CD4-positive, alpha-beta T cell treated with Interferon gamma for 1 hour (primary cell): ENCODE data around the gene PRKAR2B.

Source experiments
- DNase-seq: peaks from one replicate; pipeline ENCODE4 v3.0.0-alpha.2; 2020

The PRKAR2B gene

DNA sequence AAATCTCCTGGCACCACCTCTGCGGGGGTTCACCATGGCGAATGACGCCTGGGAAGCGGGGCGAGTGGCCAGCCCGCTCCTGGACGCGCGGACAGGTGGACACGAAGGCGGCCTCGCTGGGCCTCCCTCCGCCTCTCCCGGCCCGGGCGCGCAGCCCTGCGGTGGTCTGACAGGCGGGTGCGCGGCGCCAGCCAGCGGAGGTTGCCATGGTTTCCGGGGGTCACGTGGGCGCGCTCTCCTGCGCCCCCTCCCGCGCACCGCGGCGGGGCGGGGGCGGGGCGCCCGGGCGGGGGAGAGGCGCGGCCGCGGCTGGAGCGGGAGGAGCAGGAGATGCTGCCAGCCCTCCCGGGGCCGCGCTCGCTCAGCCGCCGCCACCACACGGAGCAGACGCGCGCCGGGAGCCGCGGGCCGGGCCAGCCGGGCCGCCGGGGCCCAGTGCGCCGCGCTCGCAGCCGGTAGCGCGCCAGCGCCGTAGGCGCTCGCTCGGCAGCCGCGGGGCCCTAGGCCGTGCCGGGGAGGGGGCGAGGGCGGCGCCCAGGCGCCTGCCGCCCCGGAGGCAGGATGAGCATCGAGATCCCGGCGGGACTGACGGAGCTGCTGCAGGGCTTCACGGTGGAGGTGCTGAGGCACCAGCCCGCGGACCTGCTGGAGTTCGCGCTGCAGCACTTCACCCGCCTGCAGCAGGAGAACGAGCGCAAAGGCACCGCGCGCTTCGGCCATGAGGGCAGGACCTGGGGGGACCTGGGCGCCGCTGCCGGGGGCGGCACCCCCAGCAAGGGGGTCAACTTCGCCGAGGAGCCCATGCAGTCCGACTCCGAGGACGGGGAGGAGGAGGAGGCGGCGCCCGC lies at the start of gene PRKAR2B:
Gene PRKAR2B, plus strand, starts transcription at position 359 of the 848 bp plus-strand sequence. Its CDS starts 203 bp downstream, at position 562.
- DNase-seq: peak; percentile 77

DNA sequence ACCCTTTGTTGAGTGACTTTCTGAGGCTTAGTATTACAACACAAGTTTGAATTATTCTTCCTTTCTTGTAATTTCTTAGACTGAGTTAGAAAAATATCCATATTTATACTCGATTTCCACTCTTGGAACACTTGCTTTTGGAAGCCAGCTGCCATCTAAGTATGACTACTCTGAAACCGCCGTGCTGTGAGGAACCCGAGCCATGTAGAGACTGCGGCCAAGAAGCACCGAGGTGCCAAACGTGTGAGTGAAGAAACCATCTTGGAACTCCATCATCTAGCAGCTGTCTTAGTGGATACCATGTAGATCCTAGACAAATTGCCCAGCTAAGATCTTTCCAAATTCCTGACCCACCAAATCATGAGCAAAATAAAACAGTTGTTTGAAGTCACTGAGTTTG lies 49.7 kb upstream of the PRKAR2B start:
- no peak for DNase-seq

DNA sequence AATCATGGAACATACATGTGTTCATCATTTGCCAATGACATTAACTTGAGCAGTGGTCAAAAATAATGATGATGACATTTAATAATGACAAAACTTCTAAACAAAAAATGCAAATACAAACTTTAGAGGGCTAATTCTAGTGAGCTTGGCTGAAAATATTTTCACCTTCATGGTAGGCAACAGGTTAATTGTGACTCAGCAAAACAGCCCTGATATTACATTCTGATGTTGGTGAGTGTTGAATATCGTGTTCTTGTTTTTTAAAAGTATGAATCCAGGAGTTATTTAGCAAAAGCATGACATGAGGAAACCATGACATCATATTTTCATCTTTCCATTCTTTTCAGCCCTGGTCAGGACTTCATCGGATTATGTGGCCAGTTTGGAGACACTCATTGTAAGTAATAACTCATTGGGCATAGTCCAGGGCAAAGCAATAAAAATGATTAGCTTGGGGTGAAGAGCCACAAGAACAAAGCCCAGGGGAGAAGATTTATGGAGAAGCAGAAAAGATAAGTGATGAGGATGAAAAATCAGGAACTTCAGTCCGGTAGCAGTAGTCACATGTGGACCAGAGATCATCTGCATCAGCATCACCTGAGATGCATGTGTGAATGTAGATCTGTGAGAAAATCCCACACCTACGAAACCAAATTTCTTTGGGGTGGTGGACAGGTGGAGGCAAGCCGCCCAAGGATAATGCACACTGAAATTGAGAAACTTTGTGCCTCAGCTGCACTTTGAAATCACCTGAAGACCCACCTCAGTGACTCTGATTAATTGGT lies 46.8 kb upstream of the PRKAR2B start:
- DNase-seq: no peak

DNA sequence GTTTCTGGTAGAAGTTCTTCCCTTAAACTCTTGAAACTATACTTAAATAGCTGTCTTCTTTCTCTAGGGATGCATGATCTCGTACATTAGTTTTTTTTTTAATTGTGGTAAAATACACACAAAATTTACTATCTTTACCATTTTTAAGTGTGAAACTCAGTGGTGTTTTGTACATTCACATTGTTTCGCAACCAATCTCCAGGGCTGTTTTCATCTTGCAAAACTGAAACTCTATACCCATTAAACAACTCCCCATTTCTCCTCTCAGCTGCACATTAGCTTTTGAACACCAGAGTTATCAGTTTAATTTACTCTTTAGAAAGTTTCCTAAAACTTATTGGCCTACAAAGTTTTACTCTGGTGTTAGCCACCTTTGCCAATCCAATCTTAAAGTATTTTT lies 45.5 kb upstream of the PRKAR2B start:
- no peak for DNase-seq

DNA sequence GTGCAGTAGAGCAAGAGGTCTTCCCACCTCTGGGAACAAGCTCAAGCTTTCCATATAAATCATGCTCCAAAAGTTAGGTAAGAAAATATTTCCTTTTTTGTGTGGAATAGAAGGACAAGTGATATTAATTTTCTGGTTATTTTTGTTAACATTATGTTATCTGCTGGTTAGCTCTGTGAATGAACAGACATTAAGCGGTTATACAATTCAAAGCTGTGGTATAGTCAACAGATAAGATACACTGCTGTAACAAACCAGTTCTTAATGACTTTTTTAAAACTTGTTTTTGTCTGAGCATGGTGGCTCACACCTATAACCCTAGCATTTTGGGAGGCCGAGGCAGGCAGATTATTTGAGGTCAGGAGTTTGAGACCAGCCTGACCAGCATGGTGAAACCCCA lies 43.0 kb upstream of the PRKAR2B start:
- DNase-seq: no peak

DNA sequence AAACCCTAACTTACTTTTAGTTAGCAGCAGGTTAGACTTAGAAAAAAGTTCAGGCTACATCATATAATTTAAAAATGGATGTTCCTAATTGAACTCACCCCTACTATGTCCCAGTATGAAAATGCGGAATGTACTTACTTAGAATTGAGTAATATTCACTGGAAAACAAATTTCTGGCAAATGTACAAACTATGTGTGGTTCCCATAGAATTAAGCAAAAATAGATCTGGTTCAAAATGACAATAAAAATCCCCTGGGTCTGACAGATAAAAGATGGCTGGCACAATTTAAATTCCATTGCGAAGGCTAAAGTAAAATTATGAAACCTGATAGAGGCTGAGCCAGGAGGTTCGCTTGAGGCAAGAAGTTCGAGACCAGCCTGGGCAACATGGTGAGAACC lies 42.4 kb upstream of the PRKAR2B start:
- no peak for DNase-seq

DNA sequence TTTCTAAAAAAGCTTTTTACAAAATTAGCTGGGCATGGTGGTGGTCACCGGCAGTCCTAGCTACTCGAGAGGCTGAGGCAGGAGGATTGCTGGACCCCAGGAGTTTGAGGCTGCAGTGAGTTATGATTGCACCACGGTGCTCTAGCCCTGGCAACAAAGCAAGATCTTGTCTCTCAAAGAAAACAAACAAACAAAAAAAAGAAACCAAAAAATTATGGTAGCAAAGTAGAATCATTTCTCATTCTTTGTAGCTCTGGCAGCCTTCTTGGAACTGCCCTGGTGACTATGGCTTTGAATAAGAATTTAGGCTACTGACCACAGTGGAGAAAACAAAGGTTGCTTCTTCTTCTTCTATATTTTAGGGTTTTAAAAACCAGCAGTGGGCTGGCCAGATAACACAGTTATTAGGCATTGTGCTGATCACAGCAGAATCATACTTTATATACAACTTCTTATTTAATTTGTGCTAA lies 41.9 kb upstream of the PRKAR2B start:
- DNase-seq: no peak

DNA sequence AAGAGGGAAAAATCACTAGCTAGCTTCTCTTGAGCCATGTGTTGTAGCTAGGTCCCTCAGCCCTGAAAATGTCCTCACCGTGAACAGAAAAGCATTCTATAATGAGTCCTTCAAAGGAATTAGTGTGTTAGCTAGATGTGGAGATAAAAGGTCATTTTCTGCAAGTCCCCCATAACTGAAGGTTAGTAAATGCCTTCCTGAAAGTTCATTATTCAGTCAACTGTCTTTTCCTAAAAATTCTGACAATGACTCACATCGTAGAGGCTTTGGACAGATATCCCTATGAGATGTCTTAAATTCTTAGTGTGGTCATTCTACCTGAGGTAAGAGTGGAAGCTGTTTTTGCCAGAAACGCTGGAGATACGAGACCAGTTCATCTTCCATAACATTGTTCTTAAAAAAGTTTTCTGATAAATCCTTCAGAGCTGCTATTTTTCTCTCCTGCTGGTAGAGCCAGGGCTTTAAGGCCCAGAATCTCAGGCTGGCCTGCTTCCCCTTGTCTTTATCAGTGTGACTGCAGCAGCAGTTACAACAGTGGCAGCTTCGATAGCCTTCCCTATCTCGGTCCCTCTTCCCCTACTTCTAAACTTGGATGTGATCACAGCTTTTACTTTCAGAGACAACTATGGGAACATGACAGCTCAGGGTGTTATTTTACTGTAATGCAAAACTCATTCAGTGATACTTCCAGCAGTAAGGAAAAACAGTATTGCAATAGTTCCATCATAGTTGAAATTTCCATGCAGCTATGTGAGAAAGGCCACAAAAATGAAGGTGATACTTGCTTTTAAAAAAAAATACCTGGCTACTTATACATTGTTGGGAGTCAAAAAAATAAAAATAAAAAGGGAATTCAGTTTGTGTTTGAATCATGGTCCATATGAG lies 37.3 kb upstream of the PRKAR2B start:
- no peak for DNase-seq

DNA sequence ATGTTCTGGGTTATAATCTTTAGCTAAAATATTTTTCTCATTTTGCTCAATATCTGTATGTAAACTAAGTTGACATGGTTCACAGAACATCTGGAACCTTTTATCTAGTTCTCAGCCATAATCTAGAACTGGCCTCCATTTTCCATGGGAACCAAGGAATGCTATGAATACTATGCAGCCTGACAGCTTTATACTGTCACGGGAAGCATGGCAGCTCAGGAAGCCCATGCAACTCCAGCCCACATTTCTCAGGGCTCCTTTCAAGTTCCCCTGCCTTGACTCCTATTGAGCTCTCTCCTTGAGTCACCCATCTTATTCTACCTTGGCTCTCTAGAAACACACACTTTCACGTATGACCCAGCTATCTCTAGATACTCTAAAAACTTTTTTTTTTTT lies 36.6 kb upstream of the PRKAR2B start:
- no peak for DNase-seq

DNA sequence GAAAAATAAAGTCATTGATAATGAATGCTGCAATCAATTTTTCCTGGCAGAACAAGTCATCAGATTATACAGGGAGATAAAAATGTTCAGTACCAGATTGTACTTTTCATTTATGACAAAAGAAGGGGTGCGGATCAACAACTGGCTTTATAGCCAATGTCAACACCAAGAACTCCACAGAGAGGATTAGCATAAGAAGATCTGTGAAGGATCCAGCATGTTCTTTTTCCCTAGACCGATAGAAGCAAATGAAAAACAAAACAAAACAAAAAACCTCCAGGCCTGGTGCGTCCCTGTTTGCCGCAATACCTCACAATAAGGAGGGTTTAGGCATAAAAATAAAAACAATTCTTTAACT lies 34.7 kb upstream of the PRKAR2B start:
- DNase-seq: no peak

DNA sequence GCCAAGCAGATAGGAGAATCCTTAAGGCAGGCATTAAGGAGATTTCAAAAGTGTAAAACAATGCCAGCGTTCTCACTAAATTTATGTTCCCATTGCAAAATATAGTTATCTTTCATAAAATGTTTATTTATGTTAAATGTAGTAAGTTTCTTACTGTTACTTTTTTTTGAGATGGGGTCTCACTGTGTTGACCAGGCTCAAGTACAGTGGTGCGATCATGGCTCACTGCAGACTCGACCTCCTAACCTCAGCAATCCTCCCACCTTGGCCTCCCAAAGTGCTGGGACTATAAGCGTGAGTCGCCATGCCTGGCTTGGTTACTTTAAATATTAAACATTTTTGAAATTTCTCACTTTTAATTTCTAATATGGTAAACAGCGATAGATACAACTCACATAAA lies 31.8 kb upstream of the PRKAR2B start:
- no peak for DNase-seq

DNA sequence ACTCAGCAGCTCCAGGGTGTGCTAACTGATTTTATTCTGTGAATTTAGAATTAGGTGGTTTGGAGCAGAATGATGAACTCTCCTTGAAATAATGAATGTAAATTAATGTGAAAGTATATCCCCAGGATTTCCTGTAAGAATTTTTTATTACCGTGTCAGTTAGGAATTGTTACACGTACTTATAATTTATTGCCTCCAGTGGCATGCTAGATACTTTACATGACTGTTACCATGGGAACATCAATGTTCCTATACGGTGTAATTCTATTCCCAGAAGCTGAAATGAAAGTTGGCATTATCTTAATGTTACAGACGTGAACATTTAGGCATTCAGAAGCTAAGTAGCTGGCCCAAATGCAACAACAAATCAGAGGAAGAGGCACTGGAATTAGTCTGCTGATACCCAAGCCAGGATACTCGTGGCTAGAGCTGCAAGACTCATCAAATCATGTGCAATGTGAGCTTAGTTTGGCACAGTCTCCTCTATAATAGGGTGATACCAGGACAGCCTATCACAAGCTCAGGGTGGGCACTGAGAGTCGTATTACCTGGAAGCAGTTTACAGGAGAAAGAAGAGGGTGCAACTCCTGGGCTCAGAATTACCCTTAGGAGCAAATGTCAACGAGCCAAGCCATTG lies 30.0 kb upstream of the PRKAR2B start:
- no peak for DNase-seq

DNA sequence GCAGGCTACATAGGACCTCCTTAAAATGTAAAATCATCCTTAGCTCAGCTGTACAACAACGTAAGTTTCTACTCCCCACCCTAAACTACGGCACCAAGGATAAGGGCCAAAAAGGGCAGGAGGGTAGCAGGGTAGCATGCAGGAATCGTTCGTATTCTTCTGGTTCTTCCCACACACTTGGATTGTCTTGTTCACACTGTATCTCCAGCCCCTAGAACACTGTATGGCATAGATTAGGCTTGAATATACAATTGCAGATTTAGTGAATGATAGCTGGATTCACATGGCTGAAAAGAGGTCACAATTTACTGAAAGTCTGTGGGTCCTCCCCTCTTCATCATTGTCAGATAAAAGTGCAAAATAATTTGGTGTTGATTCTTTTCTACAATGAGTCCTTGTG lies 28.2 kb upstream of the PRKAR2B start:
- no peak for DNase-seq

DNA sequence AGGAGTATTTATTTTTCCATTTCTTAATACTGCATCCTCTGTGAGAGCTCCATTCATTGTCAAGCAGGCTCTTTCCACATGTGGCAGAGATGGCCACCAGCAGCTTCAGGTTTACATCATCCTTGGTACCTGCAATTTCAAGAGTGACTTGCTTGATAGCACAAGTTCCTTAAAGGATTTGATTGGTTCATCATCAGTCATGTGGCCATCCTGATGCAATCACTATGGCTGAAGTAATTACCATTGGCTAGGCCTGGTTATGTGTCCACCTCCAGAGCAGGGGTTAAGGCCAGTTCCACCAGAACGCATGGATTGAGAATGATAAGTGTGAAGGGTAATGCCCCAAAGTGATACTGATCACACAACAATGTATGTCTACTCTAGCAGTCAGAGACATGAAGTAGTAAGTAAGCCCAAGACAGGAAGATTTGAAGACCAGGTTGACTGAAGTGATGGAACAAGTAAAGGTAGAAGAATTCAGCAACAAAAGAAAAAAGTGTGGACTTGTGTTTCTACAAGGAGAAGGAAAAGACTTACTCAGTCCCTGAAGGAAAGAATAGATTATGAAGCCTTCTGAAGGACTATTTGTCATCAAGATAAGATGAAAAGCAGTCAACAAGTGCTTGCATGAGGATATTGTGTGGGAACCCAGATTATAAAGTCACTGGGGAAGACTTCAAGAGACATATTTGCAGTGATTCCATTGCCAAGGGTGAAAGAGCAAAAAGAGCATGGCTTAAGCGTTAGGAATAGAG lies 26.4 kb upstream of the PRKAR2B start:
- no peak for DNase-seq

DNA sequence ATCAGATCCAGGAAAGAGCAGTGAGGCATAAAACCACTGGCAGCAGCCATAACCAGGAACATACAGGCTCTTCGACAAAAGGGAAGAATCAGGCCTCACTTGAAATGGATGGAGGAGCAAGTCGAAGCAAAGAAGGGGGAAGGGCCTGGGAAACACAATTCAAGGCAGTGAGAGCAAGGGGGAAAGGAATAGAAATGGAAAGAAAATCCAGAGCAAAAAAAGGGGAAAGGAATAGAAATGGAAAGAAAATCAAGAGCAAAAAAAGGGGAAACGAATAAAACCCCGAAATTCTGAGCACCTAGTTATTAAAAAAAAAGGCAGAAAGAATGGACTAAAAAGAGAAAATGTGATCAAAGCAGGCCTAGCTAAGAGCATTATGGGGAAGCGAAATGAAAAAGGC lies 24.1 kb upstream of the PRKAR2B start:
- DNase-seq: no peak

DNA sequence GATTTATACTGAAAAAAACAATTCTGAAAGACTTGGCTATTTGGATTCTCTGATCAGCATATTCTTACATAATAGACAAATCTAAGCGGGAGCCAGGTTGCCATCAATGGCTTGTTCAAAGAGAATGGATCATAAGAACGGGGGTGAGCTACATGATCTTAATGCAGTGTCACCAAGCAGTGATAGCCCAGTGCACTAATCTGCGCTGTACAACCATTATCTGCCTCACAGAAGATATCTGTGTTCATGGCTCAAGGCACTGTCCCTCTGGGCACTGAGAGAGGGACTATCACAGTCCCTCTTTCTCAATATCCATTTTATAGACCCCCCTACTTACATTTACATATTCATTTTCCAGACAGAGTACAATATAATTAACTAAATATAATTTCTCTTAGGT lies 22.9 kb upstream of the PRKAR2B start:
- no peak for DNase-seq

DNA sequence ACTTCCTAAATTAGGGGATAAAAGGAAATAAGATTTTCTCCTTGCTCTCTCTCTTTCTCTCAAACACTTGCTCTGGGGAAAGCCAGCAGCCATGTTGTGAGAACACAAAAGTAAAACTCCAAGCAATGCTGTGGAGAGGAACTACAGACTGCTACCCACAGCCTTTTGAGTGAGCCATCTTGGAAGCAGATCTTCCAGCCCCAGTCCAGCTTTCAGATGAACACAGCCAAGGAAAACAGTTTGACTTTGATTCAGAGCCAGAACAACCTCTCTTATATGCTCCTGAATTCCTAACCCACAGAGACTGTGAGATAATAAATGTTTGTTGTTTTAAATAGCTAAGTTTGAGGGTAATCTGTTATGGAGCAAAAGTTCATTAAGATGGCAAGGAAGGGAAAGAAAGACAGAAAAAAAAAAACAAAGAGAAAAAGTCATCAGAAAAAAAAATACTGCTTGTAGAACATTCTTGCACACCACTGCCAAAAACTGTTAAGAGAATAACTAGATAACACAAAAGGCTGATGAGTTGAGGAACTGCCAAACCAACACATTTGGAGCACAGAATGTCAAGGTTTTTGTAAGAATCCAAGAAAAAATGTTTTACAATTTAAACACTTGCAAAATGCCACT lies 20.9 kb upstream of the PRKAR2B start:
- no peak for DNase-seq

DNA sequence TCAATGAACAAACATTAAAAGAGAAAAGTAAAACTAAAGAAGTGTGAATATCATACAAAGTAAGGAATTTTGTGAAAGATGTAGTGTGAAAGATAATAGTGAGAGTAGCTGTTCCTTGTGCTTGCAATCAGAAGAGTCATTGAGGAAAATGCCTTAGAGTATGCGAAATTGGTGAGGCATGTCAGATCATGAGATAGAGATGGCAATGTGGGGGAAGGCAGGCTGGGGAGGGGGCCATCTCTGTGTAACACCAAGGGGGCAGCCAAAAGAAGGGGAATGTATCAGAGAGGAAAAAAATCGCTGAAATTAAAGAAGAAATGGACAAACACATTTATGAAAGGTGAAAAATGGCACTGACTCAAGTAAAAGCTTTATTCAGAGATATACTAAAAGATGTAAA lies 19.6 kb upstream of the PRKAR2B start:
- no peak for DNase-seq

DNA sequence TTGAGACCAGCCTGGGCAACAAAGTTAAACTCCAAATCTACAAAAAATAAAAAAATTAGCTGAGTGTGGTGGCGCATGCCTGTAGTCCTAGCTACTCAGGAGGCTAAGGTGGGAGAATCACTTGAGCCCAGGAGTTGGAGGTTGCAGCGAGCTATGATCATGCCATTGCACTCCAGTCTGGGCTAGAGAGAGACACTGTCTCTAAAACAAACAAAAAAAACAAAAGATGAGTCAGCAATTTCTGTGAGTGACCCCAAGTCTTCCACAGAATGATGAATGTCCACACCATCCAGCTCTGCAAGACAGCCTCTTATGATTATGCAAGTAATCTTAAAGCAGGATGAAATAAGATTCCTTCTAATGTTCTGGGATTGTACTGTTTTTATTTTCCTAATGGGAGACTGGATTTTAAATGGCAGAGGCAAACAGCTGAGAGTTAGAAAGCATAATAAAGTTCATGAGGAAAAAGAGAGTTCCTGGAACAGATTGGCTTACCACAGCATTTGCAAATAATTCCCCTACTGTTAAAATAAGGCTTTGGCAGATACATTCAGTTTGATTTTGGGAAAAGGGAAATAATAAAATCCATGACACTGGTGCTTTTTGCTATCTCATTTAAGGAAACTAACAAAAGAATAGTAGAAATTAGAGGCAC lies 18.9 kb upstream of the PRKAR2B start:
- DNase-seq: no peak

DNA sequence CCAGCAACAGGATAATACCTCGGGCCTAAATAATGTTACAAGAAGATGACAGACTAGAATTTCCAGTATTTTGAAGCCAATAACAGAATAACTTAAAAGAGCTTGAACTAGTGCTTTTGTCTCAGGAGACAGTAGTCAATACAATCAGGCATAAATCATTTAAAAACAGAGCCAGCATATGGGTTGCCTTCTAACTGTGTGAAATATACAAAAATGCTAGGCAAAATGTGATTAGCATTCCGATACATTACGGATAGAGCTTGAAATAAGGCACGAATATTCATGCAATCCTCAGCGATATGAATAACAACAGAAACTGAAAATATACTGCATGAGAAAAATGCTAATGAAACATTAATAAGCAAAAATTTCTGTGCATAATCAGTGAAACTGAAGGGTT lies 18.3 kb upstream of the PRKAR2B start:
- no peak for DNase-seq

DNA sequence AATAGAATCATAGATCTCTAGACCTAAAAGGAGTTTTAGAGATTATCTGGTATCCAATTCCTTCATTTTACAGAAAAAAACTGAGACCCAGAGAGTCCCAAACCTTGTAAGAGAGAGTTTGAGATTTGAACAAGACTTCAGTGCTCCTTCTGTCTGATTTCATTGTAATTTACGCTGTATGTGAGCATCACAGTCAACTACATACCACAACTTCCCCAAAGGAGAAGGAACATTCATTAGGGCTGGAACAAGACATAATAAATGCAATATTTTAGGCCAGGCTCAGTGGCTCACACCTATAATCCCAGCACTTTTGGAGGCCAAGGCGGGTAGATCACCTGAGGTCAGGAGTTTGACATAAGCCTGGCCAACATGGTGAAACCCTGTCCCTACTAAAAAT lies 17.3 kb upstream of the PRKAR2B start:
- no peak for DNase-seq
